Hepatocyte (in vitro differentiated cells): Measurements from ENCODE around the gene PI16. TPM values are rescaled to one million over a fixed set of nuclear protein-coding genes. Genes with fewer than 3 reads are reported as not detected.
A peak's percentile ranks its signal among the peaks of the same experiment; 100 is the strongest.

Experiments
- DNase-seq: peaks from one replicate; pipeline ENCODE4 v3.0.0-alpha.2; 2016; ENCODE audit warnings: low spot score
- H2AFZ ChIP-seq: fragments of 200-600 bp; sonication (generic); 2 replicates; pipeline ENCODE4 v1.6.0; 2016; ENCODE audit warnings: antibody characterized with exemption, mild to moderate bottlenecking
- H3K27ac ChIP-seq: fragments of 200-600 bp; sonication (generic); 2 replicates; pipeline ENCODE4 v1.5.1; 2016; ENCODE audit warnings: mild to moderate bottlenecking
- H3K27me3 ChIP-seq: fragments of 200-600 bp; sonication (generic); 2 replicates; pipeline ENCODE4 v1.6.1; 2016
- H3K36me3 ChIP-seq: fragments of 200-600 bp; sonication (generic); replicated peaks from 2 replicates; pipeline ENCODE4 v1.5.1; 2016; ENCODE audit warnings: low read depth; ENCODE audit not compliant: insufficient read depth
- H3K4me1 ChIP-seq: fragments of 200-600 bp; sonication (generic); 2 replicates; pipeline ENCODE4 v1.5.1; 2016; ENCODE audit warnings: mild to moderate bottlenecking, moderate library complexity; ENCODE audit not compliant: insufficient read depth
- H3K4me2 ChIP-seq: fragments of 200-600 bp; sonication (generic); 2 replicates; pipeline ENCODE4 v1.6.0; 2016
- H3K4me3 ChIP-seq: fragments of 200-600 bp; sonication (generic); 2 replicates; pipeline ENCODE4 v1.5.1; 2016; ENCODE audit warnings: mild to moderate bottlenecking
- H3K79me2 ChIP-seq: fragments of 200-600 bp; sonication (generic); 2 replicates; pipeline ENCODE4 v1.6.0; 2017; ENCODE audit warnings: mild to moderate bottlenecking
- H3K9me2 ChIP-seq: fragments of 200-600 bp; sonication (generic); replicated peaks from 2 replicates; pipeline ENCODE4 v1.6.0; 2017; ENCODE audit warnings: mild to moderate bottlenecking; ENCODE audit not compliant: insufficient read depth
- H3K9me3 ChIP-seq: fragments of 200-600 bp; sonication (generic); 2 replicates; pipeline ENCODE4 v1.5.1; 2016; ENCODE audit warnings: low read depth, mild to moderate bottlenecking
- H4K20me1 ChIP-seq: fragments of 200-600 bp; sonication (generic); 2 replicates; pipeline ENCODE4 v1.6.0; 2016; ENCODE audit warnings: mild to moderate bottlenecking; ENCODE audit not compliant: insufficient read depth, poor library complexity, severe bottlenecking
- EZH2 ChIP-seq: fragments of 200-600 bp; sonication (generic); IDR thresholded peaks from 2 replicates; pipeline ENCODE4 v1.6.1; 2016; ENCODE audit warnings: antibody characterized with exemption, mild to moderate bottlenecking, borderline replicate concordance
- EZH2phosphoT487 ChIP-seq: fragments of 200-600 bp; sonication (generic); IDR thresholded peaks from one replicate; pipeline ENCODE4 v1.6.1; 2018; ENCODE audit warnings: antibody characterized with exemption, mild to moderate bottlenecking, low read depth, moderate library complexity; ENCODE audit not compliant: unreplicated experiment, severe bottlenecking
- WGBS: methylation state at CpG from one replicate; pipeline ENCODE4 v1.1.6; 2016; ENCODE audit warnings: low lambda C conversion rate; ENCODE audit errors: missing lambda C conversion rate; 5-methylcytosine and 5-hydroxymethylcytosine counted together
- polyA plus RNA-seq: library from polyadenylated mRNA; unstranded; fragments of >200 nt; fragmentation: Nextera tagmentation; extraction: Ambion mirVana; gene quantifications from 2 replicates; pipeline ENCODE4 v1.2.1, GENCODE V29; 2016
- total RNA-seq: library from RNA; depleted of rRNA; stranded (reverse); fragments of >200 nt; gene quantifications from 2 replicates; pipeline ENCODE4 v1.2.3, GENCODE V29; 2014
- TF ChIP-seq, protein P1 (sequence below): fragments of 200-600 bp; sonication (generic); IDR thresholded peaks from 2 replicates; pipeline ENCODE4 v1.5.1; 2016; ENCODE audit warnings: antibody characterized with exemption, mild to moderate bottlenecking; ENCODE audit not compliant: poor library complexity

Gene PI16
- total and polyA plus RNA-seq, 2 experiments from 2014 or later: not detected

DNA sequence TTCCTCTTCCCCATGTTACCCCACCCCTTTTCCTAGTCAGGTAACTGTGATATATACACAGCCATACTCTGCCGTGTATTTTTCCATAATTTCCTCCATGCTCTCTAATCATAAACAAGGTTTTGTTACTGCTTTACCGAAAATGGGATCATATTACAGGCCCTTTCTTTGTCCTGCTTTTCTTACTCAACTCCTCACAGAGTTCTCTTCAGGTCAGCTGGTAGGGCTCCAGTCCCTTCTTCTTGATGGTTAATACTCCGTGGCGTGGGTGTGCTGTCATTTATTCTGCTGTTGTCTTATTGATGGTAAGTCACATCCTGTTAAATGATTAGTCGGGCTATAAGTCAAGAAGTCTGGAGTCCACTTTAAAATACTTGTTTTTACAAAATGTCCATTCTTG lies 24.9 kb upstream of the PI16 start:
- Histone ChIP-seq H3K4me1 (peaks cover 42% of the 10 kb centered on the region), H3K27ac (peak overlapping the region; percentile 6), H3K9me3 (no peaks in the 10 kb centered on the region), H3K79me2 (no peaks in the 10 kb centered on the region), H4K20me1 (no peaks in the 10 kb centered on the region), H3K4me2 (no peak overlapping the region), H2AFZ (no peak overlapping the region), H3K4me3 (no peak overlapping the region), H3K36me3 (no peaks in the 10 kb centered on the region), H3K27me3 (no peaks in the 10 kb centered on the region), H3K9me2 (no peaks in the 10 kb centered on the region)
- 67% methylated on average over 5 of the region's 5 CpGs for WGBS
- no peak for DNase-seq
- TF ChIP-seq EZH2phosphoT487 (no peak), EZH2 (no peak)
- TF ChIP-seq, protein P1, sequence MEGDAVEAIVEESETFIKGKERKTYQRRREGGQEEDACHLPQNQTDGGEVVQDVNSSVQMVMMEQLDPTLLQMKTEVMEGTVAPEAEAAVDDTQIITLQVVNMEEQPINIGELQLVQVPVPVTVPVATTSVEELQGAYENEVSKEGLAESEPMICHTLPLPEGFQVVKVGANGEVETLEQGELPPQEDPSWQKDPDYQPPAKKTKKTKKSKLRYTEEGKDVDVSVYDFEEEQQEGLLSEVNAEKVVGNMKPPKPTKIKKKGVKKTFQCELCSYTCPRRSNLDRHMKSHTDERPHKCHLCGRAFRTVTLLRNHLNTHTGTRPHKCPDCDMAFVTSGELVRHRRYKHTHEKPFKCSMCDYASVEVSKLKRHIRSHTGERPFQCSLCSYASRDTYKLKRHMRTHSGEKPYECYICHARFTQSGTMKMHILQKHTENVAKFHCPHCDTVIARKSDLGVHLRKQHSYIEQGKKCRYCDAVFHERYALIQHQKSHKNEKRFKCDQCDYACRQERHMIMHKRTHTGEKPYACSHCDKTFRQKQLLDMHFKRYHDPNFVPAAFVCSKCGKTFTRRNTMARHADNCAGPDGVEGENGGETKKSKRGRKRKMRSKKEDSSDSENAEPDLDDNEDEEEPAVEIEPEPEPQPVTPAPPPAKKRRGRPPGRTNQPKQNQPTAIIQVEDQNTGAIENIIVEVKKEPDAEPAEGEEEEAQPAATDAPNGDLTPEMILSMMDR: no peak

DNA sequence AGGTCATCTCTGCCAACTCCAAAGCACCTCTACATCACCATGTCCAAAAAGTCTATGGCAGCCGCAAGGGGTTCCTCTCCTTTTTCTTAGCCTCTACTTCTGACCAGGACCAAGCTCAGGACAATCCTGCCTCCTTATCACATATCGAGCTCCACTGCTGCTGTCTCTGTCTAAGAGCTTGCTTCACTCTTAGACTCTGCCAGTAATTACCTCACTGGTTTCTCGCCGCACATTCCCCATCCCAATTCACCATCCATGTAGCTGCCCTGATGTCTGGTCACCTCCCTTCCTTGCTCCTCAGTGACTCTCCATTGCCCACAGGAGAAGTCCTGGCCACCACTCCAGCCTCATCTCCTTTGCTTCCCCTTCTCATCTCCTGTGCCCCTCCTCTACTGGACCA lies 24.1 kb upstream of the PI16 start:
- Histone ChIP-seq H3K9me2 (no peaks in the 10 kb centered on the region), H3K27ac (no peak overlapping the region), H3K27me3 (no peaks in the 10 kb centered on the region), H3K4me1 (peaks cover 33% of the 10 kb centered on the region), H3K9me3 (no peaks in the 10 kb centered on the region), H3K79me2 (no peaks in the 10 kb centered on the region), H3K4me3 (no peak overlapping the region), H3K36me3 (no peaks in the 10 kb centered on the region), H4K20me1 (no peaks in the 10 kb centered on the region), H3K4me2 (no peak overlapping the region), H2AFZ (no peak overlapping the region)
- DNase-seq: no peak
- no peak for TF ChIP-seq EZH2phosphoT487
- TF ChIP-seq, protein P1: no peak
- TF ChIP-seq EZH2: no peak
- 93% methylated on average over 4 of the region's 4 CpGs for WGBS

DNA sequence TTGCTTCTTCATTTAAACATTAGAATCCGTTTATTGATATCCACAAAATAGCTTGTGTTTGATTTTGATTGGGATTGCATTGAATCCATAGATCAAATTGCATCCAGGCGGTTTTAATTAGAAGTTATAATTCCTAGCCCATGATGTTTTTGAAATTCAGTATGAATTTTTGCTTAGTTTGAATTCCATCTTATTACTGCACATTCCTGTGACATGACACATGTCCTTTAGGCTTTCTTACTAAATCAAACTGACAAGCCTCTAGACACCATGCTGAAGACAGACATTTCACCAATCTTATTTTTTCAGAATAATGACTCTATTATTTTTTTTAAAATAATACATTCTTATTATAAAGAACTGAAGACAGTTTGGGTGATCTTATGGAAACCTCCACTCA lies 21.4 kb upstream of the PI16 start:
- DNase-seq: no peak
- H4K20me1 ChIP-seq: no peaks in the 10 kb centered on the region
- H3K9me2 ChIP-seq: no peaks in the 10 kb centered on the region
- no peaks in the 10 kb centered on the region for H3K27me3 ChIP-seq
- no peaks in the 10 kb centered on the region for H3K79me2 ChIP-seq
- no peak overlapping the region for H2AFZ ChIP-seq
- no peaks in the 10 kb centered on the region for H3K36me3 ChIP-seq
- peaks cover 15% of the 10 kb centered on the region for H3K4me1 ChIP-seq
- WGBS: 96% methylated on average over 2 of the region's 2 CpGs
- no peaks in the 10 kb centered on the region for H3K9me3 ChIP-seq
- H3K4me2 ChIP-seq: no peak overlapping the region
- H3K27ac ChIP-seq: no peak overlapping the region
- TF ChIP-seq, protein P1: no peak
- no peak for TF ChIP-seq EZH2phosphoT487
- no peak for TF ChIP-seq EZH2
- H3K4me3 ChIP-seq: no peak overlapping the region

DNA sequence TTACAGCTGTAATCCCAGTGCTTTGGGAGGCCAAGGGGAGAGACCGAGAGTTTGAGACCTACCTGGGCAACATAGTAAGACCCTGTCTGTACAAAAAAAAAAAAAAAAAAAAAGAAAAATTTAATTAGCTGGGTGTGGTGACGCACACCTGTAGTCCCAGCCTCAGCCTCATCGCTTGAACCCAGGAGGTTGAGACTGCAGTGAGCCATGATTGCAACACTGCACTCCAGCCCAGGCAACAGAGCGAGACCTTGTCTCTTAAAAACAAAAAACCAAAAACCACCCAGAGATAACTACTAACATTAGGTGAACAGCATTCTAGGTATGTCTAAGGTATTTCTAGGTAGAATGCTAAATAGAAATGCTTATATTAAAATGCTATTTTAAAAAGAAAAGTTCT lies 21.0 kb upstream of the PI16 start:
- no peak for TF ChIP-seq EZH2phosphoT487
- no peak for TF ChIP-seq EZH2
- TF ChIP-seq, protein P1: no peak
- Histone ChIP-seq H3K4me2 (no peak overlapping the region), H3K9me3 (no peaks in the 10 kb centered on the region), H3K36me3 (no peaks in the 10 kb centered on the region), H3K4me1 (peaks cover 13% of the 10 kb centered on the region), H3K27me3 (no peaks in the 10 kb centered on the region), H3K4me3 (no peak overlapping the region), H4K20me1 (no peaks in the 10 kb centered on the region), H3K27ac (no peak overlapping the region), H2AFZ (no peak overlapping the region), H3K79me2 (no peaks in the 10 kb centered on the region), H3K9me2 (no peaks in the 10 kb centered on the region)
- 97% methylated on average over 4 of the region's 4 CpGs for WGBS
- DNase-seq: no peak
